ENCODE data around the gene EEF2. TPM values are rescaled to one million over a fixed set of nuclear protein-coding genes. Genes with fewer than 3 reads are reported as not detected.

The EEF2 gene
- total and polyA plus RNA-seq, 2 donors (not counting 1 experiment from before 2014, with no cell fraction given): 1,449 to 3,167 TPM

DNA sequence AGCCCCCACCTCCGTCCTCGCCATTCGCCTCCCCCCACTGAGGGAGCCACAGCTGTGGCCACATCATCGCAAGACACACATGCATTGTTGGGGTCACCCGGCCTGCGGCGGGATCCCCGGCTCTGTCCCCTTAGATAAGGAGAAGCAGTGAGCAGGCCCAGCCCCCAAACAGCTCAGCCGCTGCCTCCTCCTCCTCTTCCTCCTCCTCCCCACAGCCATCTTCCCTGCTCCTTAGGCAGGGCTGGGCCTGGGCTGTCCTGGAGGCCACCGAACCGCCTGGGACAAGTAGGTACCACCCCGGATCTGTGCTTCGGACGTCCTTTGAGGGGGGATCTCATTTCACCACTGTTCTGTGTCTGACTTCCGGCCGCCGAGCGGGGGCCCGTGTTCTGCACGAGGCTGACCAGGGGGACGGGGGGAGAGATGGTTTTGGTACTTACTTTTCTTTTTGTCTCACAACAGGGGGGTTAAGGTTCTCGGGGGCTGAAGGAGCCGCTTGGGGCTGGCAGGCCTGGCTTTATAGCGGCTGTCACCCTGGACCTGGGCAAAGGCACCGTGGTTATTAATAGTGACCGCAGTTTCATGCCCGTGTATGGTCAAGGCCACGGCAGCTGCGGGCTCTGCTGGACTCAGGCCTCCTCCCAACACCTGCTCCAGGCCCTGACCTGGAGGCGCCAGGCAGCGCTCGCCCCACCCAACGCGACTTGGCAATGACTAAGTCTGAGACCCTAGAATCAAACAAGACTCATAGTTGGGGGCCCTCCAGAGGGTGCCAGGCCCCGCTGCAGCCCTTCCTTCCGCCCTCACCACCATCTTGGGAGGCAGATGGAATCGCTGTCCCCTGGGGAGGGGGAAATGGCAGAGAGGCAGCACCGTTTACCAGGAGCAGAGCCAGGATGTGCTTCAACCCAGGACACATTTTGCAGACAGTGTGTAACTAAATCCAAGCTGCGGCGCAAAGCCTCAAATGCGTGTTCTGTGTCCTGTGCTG is 34.1 kb downstream of the EEF2 start:
- peak overlapping the region; percentile 62 for H2AFZ ChIP-seq (ENCODE audit: insufficient read depth, low read depth, low read length, poor library complexity, severe bottlenecking)
- no peaks in the 10 kb centered on the region for H3K79me2 ChIP-seq (ENCODE audit: control insufficient read depth, insufficient read depth, low read length)
- H3K9ac ChIP-seq (ENCODE audit: low read length): peak overlapping the region; percentile 37
- ATAC-seq (ENCODE audit: low read depth): no peak
- intact Hi-C loops (cut with micrococcal nuclease): no loop called here
- H3K36me3 ChIP-seq (replicated peaks in 1 of 2; ENCODE audit: control extremely low read depth in 1 of 2, control insufficient read depth in 1 of 2, extremely low read depth in 1 of 2, insufficient read depth in 2 of 2, low read length in 1 of 2): peaks cover 0 to 3% of the 10 kb centered on the region in 2 experiments
- CTCF ChIA-PET: no interaction called here
- H3K4me1 Mint-ChIP-seq: peaks cover 6% of the 10 kb centered on the region
- H3K4me3 Mint-ChIP-seq: peak overlapping the region; percentile 77
- peak overlapping the region; percentile 66 for H3K4me2 ChIP-seq (replicated peaks; ENCODE audit: low read depth, low read length, poor library complexity, severe bottlenecking)
- no peak overlapping the region for H3K27ac Mint-ChIP-seq
- TF ChIP-seq, protein P1, sequence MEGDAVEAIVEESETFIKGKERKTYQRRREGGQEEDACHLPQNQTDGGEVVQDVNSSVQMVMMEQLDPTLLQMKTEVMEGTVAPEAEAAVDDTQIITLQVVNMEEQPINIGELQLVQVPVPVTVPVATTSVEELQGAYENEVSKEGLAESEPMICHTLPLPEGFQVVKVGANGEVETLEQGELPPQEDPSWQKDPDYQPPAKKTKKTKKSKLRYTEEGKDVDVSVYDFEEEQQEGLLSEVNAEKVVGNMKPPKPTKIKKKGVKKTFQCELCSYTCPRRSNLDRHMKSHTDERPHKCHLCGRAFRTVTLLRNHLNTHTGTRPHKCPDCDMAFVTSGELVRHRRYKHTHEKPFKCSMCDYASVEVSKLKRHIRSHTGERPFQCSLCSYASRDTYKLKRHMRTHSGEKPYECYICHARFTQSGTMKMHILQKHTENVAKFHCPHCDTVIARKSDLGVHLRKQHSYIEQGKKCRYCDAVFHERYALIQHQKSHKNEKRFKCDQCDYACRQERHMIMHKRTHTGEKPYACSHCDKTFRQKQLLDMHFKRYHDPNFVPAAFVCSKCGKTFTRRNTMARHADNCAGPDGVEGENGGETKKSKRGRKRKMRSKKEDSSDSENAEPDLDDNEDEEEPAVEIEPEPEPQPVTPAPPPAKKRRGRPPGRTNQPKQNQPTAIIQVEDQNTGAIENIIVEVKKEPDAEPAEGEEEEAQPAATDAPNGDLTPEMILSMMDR (IDR thresholded peaks at IDR 0.05): no peak
- TF ChIP-seq EZH2 (IDR thresholded peaks at IDR 0.05; ENCODE audit: borderline replicate concordance, insufficient read depth, low read depth, low read length, poor library complexity, severe bottlenecking): no peak
- H3K27me3 ChIP-seq (replicated peaks in 1 of 4; ENCODE audit: control extremely low read depth in 1 of 4, control insufficient read depth in 3 of 4, insufficient read depth in 4 of 4, low read length in 3 of 4): peaks cover 0 to 17% (median 0%) of the 10 kb centered on the region in 4 experiments
- DNase-seq: no peak
- H3K4me1 ChIP-seq (ENCODE audit: control insufficient read depth in 2 of 2, insufficient read depth in 2 of 2, low read length in 2 of 2): peaks cover 7 to 11% of the 10 kb centered on the region in 2 donors
- POLR2A ChIA-PET: no interaction called here
- WGBS (ENCODE audit: insufficient coverage): 28% methylated on average over 31 of the region's 41 CpGs
- peaks cover 6% of the 10 kb centered on the region for H3K27me3 Mint-ChIP-seq
- H3K4me3 ChIP-seq (ENCODE audit: control extremely low read depth in 1 of 5, extremely low read depth in 1 of 5, insufficient read depth in 1 of 5, low read depth in 2 of 5, low read length in 4 of 5): peak overlapping the region in 4 of 5 experiments; percentile 8 to 41 (median 18)
- no peaks in the 10 kb centered on the region for H3K9me3 ChIP-seq (ENCODE audit: control extremely low read depth in 1 of 3, control insufficient read depth in 2 of 3, insufficient read depth in 1 of 3, low read length in 2 of 3)
- no peaks in the 10 kb centered on the region for H3K9me3 Mint-ChIP-seq (ENCODE audit: insufficient read depth)
- peaks cover 9% of the 10 kb centered on the region for H4K20me1 ChIP-seq (ENCODE audit: control insufficient read depth, insufficient read depth, low read length, poor library complexity, severe bottlenecking)
- H3K27ac ChIP-seq (ENCODE audit: low read length in 2 of 2): no peak overlapping the region
